Suppressor macrophage (primary cell): Measurements from ENCODE around the gene PPP4C.

ENCODE experiments used
- DNase-seq, 4 experiments: peaks; one replicate each; pipeline ENCODE4 v3.0.0-alpha.2; 2020 to 2022

PPP4C gene

GRCh38 chr16:30082545-30083090, 6.8 kb downstream of the PPP4C start:
- DNase-seq = no peak

- no peak for DNase-seq
Observed at GRCh38 chr16:30083216-30084055, 7.6 kb downstream of the PPP4C start.

GRCh38 chr16:30084096-30084815, 8.5 kb downstream of the PPP4C start:
- DNase-seq = no peak

- no peak for DNase-seq
Observed at GRCh38 chr16:30084816-30085159, 9.0 kb downstream of the PPP4C start.

- DNase-seq = no peak
Observed at GRCh38 chr16:30085247-30085646, 9.5 kb downstream of the PPP4C start.

DNA sequence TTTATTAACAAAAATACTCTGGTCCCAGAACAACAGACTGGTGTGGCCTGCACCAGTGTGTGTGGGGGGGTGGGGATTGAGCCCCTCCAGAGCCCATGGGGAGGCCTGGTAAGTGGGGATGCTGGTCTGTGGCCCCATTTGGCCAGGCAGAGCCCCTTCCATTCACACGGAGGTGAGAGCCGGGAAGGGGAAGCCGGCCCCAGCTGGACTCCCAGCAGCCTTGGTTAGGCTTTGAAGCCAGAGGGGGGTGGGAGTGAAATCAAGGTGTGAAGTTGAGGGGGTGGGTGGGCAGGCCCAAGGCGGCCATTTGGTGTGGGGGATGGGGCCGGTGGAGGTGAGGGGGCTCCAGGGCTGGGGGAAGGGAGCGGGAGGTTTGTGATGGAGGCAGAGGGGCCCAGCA, 10.0 kb downstream of the PPP4C start:
- DNase-seq = no peak

DNA sequence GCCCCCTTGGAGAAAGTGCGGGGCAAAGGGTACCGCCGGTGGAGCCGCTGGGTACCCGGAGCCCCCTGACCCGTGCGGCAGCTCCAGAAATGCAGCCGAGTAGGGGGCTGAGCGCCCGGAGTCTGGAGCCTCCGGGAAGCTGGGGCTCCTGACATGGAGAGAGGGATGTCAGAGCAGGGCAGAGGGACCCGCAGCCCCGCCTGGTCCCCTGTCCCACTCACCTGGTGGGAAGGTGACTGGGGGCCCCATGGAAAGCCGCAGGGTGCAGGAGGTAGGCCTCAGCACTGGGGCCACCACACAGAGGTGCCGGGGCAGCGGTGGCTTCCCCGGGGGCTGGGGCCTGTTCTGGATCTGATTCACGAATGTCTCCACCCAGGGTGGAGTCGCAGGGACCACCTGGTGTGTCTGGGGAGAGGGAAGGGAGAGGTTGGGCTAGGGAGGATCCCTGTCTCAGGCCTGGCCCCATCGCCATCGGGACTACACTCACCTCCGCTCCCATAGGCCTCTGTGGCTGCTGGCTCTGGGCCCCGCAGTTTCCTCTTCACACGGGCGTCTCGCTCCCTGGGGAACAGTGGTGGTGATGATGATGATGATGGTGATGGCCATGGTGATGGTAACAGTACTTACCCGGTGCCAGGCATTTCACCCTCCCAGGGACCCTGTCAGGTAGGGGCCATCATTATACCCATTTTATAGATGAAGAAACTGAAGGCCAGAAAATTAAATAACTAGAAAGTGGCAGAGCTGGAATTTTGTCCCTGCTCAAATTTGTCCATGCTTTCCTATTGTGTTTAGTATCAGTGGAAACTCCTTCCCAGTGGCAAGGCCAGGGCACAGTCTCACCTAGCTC, 10.7 kb downstream of the PPP4C start:
- no peak for DNase-seq

GRCh38 chr16:30087181-30087898, 11.5 kb downstream of the PPP4C start:
- peak; percentile 86 to 95 (median 90) for DNase-seq

GRCh38 chr16:30088237-30088831, 12.5 kb downstream of the PPP4C start:
- DNase-seq = no peak

DNA sequence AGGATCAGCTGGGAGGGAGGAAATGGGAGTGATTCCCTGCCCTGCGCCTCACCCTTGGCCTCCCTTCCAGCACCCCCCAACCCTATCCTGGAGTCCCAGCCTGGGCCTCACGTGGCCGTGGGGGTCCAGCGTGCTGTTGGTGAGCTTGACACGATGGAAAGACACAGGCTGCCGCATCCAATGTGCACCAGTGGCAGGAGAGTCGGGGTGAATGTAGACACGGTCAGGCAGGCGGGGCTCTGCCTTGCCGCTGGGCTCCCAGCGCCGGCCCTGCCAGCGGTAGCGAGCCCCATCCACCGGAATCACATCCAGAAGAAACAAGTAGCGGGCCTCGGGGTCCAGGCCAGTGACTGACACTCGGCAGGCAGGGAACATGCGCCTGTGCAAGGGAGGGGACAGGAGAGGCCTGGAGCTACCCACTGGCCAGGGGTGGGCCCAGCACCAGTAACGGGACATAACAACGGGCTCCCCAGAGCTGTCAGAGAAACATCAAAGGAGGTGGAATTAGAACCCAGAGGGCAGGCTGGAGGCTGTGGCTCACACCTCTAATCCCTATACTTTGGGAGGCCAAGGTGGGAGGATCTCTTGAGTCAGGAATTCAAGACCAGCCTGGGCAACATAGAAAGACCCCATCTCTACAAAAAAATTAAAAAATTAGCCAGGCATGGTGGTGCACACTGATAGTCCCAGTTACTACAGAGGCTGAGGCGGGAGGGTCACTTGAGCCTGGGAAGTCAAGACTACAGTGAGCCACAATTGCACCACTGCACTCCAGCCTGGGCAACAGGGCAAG, 13.2 kb downstream of the PPP4C start:
- DNase-seq = no peak

GRCh38 chr16:30090610-30091331, 15.0 kb downstream of the PPP4C start:
- DNase-seq = no peak

GRCh38 chr16:30091474-30092372, 15.9 kb downstream of the PPP4C start, which contains the start of gene TBX6:
TSS of gene TBX6 (minus strand) at chr16:30091924. CDS start at chr16:30091193, 731 bp downstream.
- peak; percentile 96 to 99 (median 98) for DNase-seq

DNA sequence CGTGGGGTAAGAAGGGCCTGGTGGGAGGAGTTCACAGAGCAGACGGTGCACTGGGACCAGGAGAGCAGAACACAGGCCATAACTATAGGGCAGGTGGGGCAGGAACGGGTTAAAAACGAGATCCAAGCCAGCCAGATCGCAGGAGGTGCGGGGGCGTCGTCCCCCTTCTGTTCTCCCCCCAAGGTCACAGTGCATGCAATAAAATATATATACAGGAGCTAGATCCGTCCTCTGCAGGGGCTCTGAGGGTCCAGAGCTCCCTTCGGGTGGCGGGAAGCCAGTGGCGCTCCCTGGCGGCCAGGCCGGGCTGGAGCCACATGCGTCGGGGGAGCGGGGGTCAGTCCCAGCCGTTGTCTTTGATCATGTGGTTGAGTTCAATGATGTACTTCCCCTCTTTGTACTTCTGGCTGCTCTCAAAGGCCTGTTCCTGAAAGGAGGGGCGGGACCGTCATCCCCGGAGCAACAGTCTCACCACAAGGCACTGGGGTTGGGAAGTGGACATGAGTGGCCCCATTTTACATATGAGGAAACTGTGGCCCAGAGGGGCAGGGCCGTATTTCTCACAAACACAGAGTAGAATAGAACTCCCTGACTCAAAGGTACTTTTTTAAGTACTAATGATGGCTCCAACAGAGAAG, 16.7 kb downstream of the PPP4C start:
- DNase-seq = peak; percentile 95 to 98 (median 97)

DNA sequence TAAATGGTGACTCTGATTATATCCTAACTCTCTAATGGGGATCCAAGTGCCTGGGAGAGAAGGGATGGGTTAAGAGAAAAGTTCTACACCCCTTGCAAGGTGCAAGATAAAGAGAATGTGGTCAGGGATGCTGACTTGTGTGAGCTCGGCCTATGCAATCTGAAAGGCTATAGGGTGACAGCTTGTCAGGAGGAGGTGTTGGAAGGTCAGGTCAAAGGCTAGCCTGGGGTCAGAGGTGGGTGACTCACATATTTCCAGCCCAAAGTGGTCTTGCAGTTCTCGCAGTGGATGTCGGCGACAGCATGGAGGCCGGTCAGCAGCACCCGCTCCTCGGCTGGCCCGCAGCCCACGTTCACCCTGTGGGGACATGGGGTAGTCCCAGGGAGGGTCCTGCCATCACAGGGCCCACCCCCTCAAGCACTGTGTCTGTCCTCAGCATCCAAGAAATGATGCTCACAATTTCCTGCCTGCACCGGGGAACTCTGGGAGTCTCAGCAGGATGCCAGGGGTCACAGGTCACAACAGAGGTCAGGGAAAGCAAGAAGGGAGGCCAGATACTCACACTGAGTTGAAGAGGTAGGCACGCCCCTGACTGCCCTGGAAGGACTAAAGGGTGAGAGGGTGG, 18.9 kb downstream of the PPP4C start:
- no peak for DNase-seq

DNA sequence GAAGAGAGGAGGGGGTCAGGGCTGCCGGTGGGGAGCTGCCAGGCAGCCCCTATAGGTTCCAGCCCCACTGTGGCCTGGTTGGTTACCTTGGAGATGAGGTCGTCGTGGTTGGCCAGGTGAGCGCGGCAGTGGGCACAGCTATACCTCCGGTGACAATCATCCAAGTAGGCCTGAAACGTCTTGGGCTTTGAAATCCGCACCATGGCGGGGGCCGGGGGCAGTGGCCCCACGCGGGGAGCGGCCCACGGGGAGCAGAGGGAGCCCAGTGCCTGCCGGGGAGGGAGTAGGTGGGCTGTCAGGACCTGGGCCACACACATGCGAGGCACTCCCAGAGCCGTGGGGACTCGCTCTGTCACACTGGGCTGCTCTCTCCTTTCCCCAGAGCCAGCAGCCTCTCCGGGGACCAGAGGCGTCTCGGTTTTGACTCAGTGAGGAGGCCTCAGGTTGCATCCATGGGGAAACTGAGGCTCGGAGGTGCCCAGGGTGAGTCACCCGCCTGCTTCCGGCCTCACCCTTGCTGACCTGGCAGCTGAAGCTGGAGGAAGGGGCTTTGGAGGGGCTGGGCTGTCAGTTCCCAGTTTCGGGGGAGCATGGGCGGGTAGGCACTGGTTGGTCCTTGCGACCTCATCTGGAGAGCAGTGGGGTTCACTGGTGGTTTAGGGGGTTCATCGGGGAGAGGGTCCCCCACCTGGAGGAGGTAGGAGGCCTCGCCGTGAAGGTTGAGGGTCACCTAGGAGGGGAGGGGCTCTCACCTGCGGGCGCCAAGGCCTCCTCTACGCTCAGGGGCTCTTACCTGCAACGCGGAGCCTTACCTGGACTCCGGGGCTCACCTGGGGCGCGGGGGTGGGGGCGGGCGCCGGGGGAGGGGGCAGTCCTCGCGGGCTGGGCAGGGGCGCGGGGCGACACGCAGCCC, 19.6 kb downstream of the PPP4C start:
- DNase-seq = no peak

DNA sequence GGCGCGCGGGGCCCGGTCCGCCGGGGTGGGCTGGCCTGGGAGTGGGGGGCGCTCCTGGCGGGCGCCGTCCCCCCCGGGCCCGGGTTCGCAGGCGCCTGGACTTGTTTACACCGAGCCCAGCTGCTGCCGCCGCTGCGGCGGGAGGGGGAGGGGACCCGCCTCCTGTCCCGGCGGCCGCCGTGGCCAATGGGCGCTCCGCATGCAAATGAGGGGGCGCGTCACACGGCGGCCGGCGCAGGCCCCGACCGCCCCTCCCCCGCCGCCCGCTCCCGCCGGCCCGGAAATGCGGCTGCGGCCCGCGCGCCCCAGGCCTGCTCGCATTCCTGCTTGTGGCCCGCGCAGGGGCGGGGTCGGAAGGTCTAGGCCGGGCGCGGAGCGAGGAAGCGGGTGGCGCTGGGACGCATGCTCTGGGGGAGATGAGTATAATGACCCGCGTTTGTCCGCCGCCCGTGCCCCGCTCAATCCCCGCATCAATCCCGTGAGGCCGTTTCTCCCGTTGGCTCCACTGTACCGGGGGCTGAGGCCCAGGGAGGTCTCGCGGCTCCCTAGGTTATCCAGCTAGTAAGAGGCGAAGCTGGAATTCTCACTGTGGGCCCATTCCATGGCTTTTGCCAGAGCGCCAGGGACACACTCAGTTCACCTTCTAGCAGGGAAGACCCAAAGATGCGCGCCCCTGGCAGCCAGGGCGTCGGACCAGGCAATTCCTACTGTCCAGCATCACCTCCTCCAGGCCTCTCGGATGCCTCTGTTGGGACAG, 20.5 kb downstream of the PPP4C start, which contains the start of gene YPEL3:
Gene YPEL3 (minus strand): TSS at position 109 of the 757 bp plus-strand sequence. CDS start 731 bp downstream, outside the sequence.
- peak; percentile 72 to 93 (median 86) for DNase-seq
